GM12872 (cell line): ENCODE measurements around the gene KMT2C.

Experiments
- CTCF ChIP-seq: IDR thresholded peaks from 3 replicates; pipeline ENCODE4 v1.5.1; 2011; ENCODE audit warnings: low read depth, mild to moderate bottlenecking, low read length, moderate library complexity; ENCODE audit not compliant: insufficient read depth

Gene KMT2C

DNA sequence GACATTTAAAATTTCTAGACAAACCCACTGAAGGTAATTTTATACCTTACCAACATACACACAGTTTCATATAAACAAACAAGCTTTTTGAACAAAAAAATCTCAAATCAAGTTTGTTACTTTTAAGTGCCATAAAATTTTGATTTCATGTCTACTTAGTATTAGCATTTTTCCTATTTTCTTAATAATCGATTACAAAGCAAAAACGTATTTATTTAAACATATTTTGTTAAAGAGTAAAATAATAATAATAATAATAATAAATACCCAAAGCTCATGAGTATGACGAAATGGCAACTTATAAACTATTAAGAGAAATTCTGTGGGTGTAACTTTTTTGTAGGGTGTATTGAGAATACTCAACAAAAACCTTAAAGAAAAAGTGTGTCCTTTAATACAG lies 232.7 kb downstream of the KMT2C start:
- TF ChIP-seq CTCF = no peak

- TF ChIP-seq CTCF = no peak
Measured at GRCh38 chr7:152202056-152202455, 233.7 kb downstream of the KMT2C start.

- TF ChIP-seq CTCF = no peak
Measured at GRCh38 chr7:152200395-152200794, 235.4 kb downstream of the KMT2C start.

DNA sequence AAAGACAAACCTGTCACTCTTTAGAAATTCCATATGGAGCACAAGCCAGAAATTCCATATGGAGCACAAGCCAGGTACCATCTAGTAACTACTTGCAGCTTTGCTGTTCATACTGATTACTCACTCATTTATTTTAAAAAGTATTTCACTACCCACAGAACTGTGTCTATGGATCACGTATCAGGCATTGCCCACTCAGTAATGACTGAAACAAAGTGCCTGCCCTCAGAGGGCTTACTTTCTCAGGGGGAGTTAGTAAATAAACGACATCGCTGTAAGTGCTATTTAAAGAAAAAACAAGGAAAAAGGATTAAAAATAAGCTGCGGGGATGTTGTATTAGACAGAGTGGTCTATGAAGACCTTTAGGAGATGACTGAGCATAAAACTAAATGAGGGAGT lies 239.4 kb downstream of the KMT2C start:
- TF ChIP-seq CTCF = no peak

- no peak for TF ChIP-seq CTCF
Measured at GRCh38 chr7:152193880-152194279, 241.9 kb downstream of the KMT2C start.

DNA sequence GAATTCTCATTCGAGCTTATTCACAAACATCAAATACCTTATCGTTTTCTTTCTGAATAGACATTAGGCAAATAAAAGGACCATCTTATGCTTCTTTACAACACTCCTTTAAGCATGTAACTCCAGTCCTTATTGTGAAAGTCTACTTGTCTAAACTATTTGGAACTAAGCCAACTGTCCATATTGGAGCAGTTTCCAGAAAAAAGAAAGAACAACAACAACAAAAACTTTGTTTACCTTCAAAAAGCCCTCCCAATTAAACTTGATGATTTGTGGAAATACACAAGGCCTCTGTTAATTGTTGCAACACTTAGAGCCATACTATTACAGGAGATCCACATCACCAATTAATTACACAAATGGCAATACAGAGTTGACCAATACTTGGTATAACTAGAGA lies 246.7 kb downstream of the KMT2C start:
- TF ChIP-seq CTCF = no peak

DNA sequence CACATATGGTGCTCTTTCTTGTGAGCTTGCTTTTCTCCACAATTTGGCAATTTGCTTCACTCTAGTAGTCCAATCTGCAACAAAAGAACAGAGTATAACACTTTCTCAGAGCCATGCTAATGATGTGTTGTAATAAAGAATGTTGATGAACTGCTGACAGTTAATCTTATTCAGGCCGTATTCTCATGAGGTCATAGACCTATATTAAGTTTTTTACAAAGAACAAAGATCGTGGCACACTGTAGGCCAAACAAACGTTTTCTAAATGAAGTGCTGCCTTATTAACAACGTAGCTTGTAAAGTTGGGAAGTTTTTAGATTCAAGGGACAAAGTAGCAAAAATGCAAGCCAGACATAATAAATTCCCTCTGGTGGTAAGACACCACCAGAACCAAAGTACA lies 250.2 kb downstream of the KMT2C start:
- no peak for TF ChIP-seq CTCF

DNA sequence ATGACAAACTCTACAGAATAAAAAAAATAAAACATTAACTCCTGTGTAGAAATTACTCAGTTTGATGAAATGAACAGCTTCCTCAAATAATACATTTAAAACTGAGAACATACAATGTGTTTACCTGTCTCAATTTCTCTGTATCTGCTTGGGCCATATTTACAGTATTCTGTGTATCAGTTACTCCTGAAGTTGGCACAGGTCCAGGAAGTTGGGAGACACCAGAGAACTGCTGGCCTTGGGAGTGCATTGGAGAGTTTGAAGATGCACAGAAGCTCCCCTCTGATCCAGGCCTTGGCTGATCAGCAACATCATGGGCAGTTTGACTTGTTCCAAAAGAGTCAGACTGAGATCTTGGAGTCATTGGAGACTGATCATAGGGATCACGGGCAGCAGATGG lies 255.2 kb downstream of the KMT2C start:
- no peak for TF ChIP-seq CTCF
